Skeletal muscle tissue (tissue), 4 donors: ENCODE data around the gene OPA1. TPM values are rescaled to one million over a fixed set of nuclear protein-coding genes. Genes with fewer than 3 reads are reported as not detected.

ENCODE experiments used
- H3K27ac ChIP-seq: one replicate; pipeline ENCODE4 v1.7.0; 2013; ENCODE audit warnings: mild to moderate bottlenecking, low read depth, low read length, inconsistent platforms
- H3K27me3 ChIP-seq, 3 donors: one replicate each; pipeline ENCODE4 v1.7.0; 2013; ENCODE audit warnings: low read length in 3 of 3; ENCODE audit not compliant: control insufficient read depth in 3 of 3, insufficient read depth in 3 of 3
- H3K36me3 ChIP-seq, 3 donors: one replicate each; pipeline ENCODE4 v1.7.0; 2013; ENCODE audit warnings: low read length in 3 of 3; ENCODE audit not compliant: control insufficient read depth in 3 of 3, insufficient read depth in 3 of 3
- H3K4me1 ChIP-seq, 3 donors: one replicate each; pipeline ENCODE4 v1.7.0; 2013; ENCODE audit warnings: low read length in 3 of 3, mild to moderate bottlenecking in 3 of 3; ENCODE audit not compliant: control insufficient read depth in 3 of 3, insufficient read depth in 3 of 3
- H3K4me3 ChIP-seq, 3 donors: one replicate each; pipeline ENCODE4 v1.7.0; 2013; ENCODE audit warnings: low read length in 3 of 3
- H3K9ac ChIP-seq, 3 donors: one replicate each; pipeline ENCODE4 v1.7.0; 2013; ENCODE audit warnings: low read length in 3 of 3, mild to moderate bottlenecking in 3 of 3, moderate library complexity in 2 of 3, low read depth in 1 of 3
- H3K9me3 ChIP-seq, 3 donors: one replicate each; pipeline ENCODE4 v1.7.0; 2013; ENCODE audit warnings: low read length in 3 of 3; ENCODE audit not compliant: control insufficient read depth in 3 of 3
- total RNA-seq: library from RNA; depleted of rRNA; stranded (reverse); fragments of >200 nt; gene quantifications from one replicate; pipeline ENCODE4 v1.2.3, GENCODE V29; 2014
- donor health status: Osteomylitis.

OPA1 gene
- total RNA-seq, 1 donor from 2014 or later, result 38.1 TPM

DNA sequence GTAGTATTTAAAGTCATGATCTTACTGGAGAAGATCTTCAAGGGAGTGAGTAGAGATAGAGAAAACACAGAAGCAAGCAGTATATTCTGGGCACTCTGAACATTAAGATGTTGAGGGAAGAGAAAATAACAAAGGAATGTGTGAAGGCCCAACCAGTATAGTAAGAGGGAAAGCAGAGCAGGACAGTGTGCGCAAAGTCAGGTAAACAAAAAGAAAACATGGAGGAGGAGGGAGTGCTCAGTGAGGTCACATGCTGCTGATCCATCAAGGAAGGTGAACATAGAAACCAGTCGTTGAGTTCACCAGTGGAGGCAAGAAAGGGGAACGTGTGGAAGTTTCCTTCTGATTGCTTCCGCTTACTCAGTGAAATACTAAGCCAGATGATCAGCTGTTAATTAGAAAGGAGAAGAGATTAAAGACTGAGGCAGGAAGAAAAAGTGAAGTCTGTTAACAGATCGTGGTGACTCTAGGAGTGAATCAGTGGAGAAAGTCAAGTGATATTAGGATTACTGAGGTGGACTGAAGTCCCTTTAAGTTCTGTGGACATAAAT is 47.2 kb downstream of the OPA1 start:
- no peak overlapping the region for H3K27ac ChIP-seq
- peaks cover 19 to 53% (median 34%) of the 10 kb centered on the region in 3 donors for H3K36me3 ChIP-seq
- H3K9ac ChIP-seq, result no peak overlapping the region

DNA sequence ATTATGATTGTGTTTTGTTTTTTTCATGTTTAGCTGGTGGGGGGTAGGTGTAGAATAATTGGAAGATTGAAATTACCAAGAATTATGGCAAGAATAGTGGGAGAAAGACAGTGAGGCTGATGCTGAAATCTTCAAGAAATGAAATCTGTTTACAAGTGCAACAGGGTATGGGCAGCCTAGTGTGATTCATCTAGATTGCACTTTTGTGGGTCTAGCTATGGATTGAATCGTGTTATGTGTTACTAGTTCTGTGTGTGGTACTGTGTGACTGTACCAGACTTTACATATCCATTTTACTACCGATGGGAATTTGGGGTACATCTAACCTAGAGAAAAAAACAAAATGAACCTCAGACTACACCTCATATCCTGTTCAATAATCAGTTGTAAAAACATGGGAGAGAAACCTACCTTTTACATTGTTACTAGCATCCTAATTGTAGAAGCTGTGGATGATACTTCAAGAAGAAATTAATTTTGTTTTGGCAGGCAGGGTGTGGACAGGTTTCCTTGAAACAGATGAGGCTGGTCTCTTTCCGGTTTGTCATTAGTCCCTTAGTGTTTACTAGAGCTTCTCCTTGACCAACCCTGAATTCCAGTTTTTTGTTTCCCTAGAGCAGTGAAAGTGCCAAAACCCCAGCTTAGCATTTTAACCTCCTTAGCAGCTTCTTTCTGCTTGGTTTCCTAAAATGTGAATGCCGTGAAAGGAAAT is 47.9 kb downstream of the OPA1 start:
- H3K4me3 ChIP-seq, result no peak overlapping the region
- no peak overlapping the region for H3K27ac ChIP-seq
- no peak overlapping the region for H3K9ac ChIP-seq
- H3K9me3 ChIP-seq, result no peaks in the 10 kb centered on the region
- peaks cover 19 to 55% (median 34%) of the 10 kb centered on the region in 3 donors for H3K36me3 ChIP-seq
- no peaks in the 10 kb centered on the region for H3K27me3 ChIP-seq
- no peaks in the 10 kb centered on the region for H3K4me1 ChIP-seq

More for the DNA sequence above, 47.2 kb downstream of the OPA1 start:
- no peaks in the 10 kb centered on the region for H3K4me1 ChIP-seq
- no peaks in the 10 kb centered on the region for H3K9me3 ChIP-seq
- no peaks in the 10 kb centered on the region for H3K27me3 ChIP-seq
- no peak overlapping the region for H3K4me3 ChIP-seq

DNA sequence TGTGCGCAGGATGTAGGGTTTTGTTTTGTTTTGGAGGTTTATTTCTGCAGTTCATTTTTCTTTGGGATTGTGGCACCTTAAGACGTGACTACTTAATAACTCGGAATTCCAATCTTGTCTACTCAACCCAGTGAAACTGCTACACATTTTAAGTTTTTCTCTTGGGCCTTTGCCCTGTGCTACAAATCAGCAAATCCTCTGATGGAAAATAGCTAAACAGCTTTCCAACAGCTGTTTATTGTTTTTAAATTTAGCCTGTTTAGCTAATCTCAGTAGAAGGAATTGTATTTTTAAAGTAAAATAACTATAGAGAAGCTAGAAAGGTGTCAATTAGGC is 48.4 kb downstream of the OPA1 start:
- H3K9ac ChIP-seq, result no peak overlapping the region

DNA sequence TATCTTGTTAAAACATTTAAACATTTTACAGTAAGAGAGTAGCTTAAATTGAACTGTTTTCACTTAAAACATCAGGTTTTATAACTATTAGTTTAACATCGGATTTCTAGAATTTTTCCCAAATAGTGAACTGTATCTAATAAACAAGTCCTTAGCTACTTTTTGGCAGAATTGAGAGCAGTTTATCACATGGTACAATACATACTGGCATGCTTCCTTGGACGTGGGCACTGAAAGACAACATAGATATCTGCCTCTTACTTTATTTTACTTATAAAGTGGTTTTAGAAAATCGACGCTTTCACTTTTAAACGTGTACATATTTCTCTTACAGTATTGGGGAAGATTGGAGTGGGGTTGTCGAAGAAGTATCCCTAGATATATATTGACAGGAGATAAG is 52.8 kb downstream of the OPA1 start:
- Histone ChIP-seq H3K27ac (no peak overlapping the region), H3K4me1 (no peaks in the 10 kb centered on the region), H3K36me3 (peaks cover 20 to 61% (median 32%) of the 10 kb centered on the region in 3 donors), H3K4me3 (no peak overlapping the region), H3K9me3 (no peaks in the 10 kb centered on the region), H3K9ac (no peak overlapping the region), H3K27me3 (no peaks in the 10 kb centered on the region)

More for the DNA sequence above, 48.4 kb downstream of the OPA1 start:
- Histone ChIP-seq H3K9me3 (no peaks in the 10 kb centered on the region), H3K27me3 (no peaks in the 10 kb centered on the region), H3K4me1 (no peaks in the 10 kb centered on the region), H3K4me3 (no peak overlapping the region), H3K36me3 (peaks cover 19 to 55% (median 34%) of the 10 kb centered on the region in 3 donors), H3K27ac (no peak overlapping the region)

DNA sequence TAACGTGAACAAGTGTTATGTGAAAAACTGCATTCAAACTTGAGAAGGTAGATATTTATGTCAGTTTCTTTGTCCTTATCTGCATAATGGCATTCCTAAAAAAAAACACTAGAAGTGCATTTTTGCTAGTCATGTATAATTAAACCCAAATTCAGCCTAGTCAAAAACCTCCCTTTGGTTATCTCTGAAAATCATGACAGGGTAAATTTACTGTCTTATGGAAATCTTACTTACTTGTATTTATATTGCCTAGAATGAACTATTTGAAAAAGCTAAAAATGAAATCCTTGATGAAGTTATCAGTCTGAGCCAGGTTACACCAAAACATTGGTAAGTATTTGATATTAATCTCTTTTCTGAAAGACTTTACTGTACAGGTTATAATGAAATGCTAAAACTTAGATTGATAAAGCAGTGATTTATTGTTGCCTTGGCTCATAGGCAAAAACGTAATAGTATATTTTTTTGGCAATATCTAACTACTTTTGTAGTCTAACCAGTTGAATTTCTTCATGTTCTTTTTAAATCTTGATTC is 55.6 kb downstream of the OPA1 start:
- peaks cover 25 to 43% (median 35%) of the 10 kb centered on the region in 3 donors for H3K36me3 ChIP-seq
- no peaks in the 10 kb centered on the region for H3K9me3 ChIP-seq

GRCh38 chr3:193650585-193650984 is 57.6 kb downstream of the OPA1 start:
- H3K9ac ChIP-seq, result no peak overlapping the region
- no peaks in the 10 kb centered on the region for H3K4me1 ChIP-seq
- H3K4me3 ChIP-seq, result no peak overlapping the region
- no peaks in the 10 kb centered on the region for H3K27me3 ChIP-seq
- no peaks in the 10 kb centered on the region for H3K9me3 ChIP-seq
- no peak overlapping the region for H3K27ac ChIP-seq
- H3K36me3 ChIP-seq, result peaks cover 18 to 41% (median 30%) of the 10 kb centered on the region in 3 donors

More for the DNA sequence above, 55.6 kb downstream of the OPA1 start:
- Histone ChIP-seq H3K9ac (no peak overlapping the region), H3K27me3 (no peaks in the 10 kb centered on the region), H3K4me3 (no peak overlapping the region), H3K27ac (no peak overlapping the region), H3K4me1 (no peaks in the 10 kb centered on the region)

- Histone ChIP-seq H3K9me3 (no peaks in the 10 kb centered on the region), H3K4me1 (no peaks in the 10 kb centered on the region), H3K27ac (no peak overlapping the region), H3K27me3 (no peaks in the 10 kb centered on the region), H3K36me3 (peaks cover 22 to 43% (median 42%) of the 10 kb centered on the region in 3 donors), H3K9ac (no peak overlapping the region), H3K4me3 (no peak overlapping the region)
These were observed 62.9 kb downstream of the OPA1 start for GRCh38 chr3:193655831-193656433.

- no peaks in the 10 kb centered on the region for H3K9me3 ChIP-seq
- no peaks in the 10 kb centered on the region for H3K27me3 ChIP-seq
- H3K4me3 ChIP-seq, result no peak overlapping the region
- H3K27ac ChIP-seq, result no peak overlapping the region
- peaks cover 25 to 48% (median 47%) of the 10 kb centered on the region in 3 donors for H3K36me3 ChIP-seq
- no peak overlapping the region for H3K9ac ChIP-seq
- no peaks in the 10 kb centered on the region for H3K4me1 ChIP-seq
These were observed 63.4 kb downstream of the OPA1 start for GRCh38 chr3:193656445-193656844.

GRCh38 chr3:193656878-193657282 is 63.9 kb downstream of the OPA1 start:
- H3K4me1 ChIP-seq, result no peaks in the 10 kb centered on the region
- H3K27ac ChIP-seq, result no peak overlapping the region
- H3K9ac ChIP-seq, result no peak overlapping the region
- H3K36me3 ChIP-seq, result peaks cover 25 to 49% (median 48%) of the 10 kb centered on the region in 3 donors
- H3K9me3 ChIP-seq, result no peaks in the 10 kb centered on the region
- no peak overlapping the region for H3K4me3 ChIP-seq
- H3K27me3 ChIP-seq, result no peaks in the 10 kb centered on the region

DNA sequence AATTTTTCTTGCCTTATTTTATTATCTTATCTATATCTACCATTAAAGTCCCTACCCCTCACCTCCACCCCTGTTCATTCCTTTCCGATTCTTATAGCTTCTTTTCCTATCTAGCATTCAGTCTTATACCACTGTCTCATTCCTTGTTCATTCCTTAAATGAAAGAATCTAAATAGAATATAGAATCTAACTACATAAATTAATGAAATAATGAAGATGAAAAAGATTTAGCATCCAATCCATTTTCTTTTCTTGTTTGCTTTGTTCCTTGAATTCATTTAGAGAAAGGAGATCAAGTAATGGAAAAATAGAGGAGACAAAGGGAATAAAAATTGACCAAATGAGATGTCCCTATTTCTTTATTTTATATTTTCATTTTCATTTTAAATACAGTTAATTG is 67.2 kb downstream of the OPA1 start:
- H3K9me3 ChIP-seq, result no peaks in the 10 kb centered on the region
- no peak overlapping the region for H3K4me3 ChIP-seq
- H3K36me3 ChIP-seq, result peaks cover 20 to 53% (median 41%) of the 10 kb centered on the region in 3 donors
- no peaks in the 10 kb centered on the region for H3K27me3 ChIP-seq
- no peak overlapping the region for H3K9ac ChIP-seq
- no peaks in the 10 kb centered on the region for H3K4me1 ChIP-seq
- no peak overlapping the region for H3K27ac ChIP-seq
